A549 (cell line): ENCODE measurements around the gene BRD8. TPM values are rescaled to one million over a fixed set of nuclear protein-coding genes. Genes with fewer than 3 reads are reported as not detected.
A peak's percentile ranks its signal among the peaks of the same experiment; 100 is the strongest.

ENCODE experiments used
- ATAC-seq, 2 experiments: fragments of 200-7000 bp in 1 of 2; fragments of >200 bp in 1 of 2; cut with Nextera tagmentation in 1 of 2; cut with Tn5 transposase in 1 of 2; 3 replicates each; pipeline versions ENCODE4 v1.8.0 to v1.9.1; 2018 to 2020; ENCODE audit warnings: mild to moderate bottlenecking in 1 of 2, moderate library complexity in 1 of 2
- CTCF ChIA-PET: fragments of 300-600 bp; sonication (Branson Sonifier 250); formaldehyde crosslinking; extraction: SDS; loops from one replicate; lab custom pipeline; 2021; ENCODE audit warnings: antibody characterized with exemption, inconsistent platforms; lab: Yijun Ruan, JAX
- POLR2A ChIA-PET: fragments of 350-600 bp; formaldehyde crosslinking; extraction: SDS; loops from one replicate; lab custom pipeline; 2021; ENCODE audit warnings: antibody characterized with exemption, inconsistent platforms; lab: Yijun Ruan, JAX
- DNase-seq, 2 experiments: peaks; one replicate each; pipeline versions ENCODE4 v3.0.0 to v3.0.0-alpha.2; 2011 to 2016; ENCODE audit warnings: low read depth in 1 of 2, low spot score in 1 of 2
- FAIRE-seq: peaks from 2 replicates; lab custom pipeline; 2011; peaks lifted over from hg19 to GRCh38; lab: Jason Lieb, UNC
- H3K27ac ChIP-seq, 2 experiments: fragments of >200 bp; sonication (Bioruptor Twin); formaldehyde crosslinking; 3 replicates each; pipeline ENCODE4 v1.5.1; 2016 to 2017
- H3K4me1 ChIP-seq: fragments of >200 bp; sonication (Bioruptor Twin); formaldehyde crosslinking; 3 replicates; pipeline ENCODE4 v1.6.1; 2016
- H3K4me2 ChIP-seq: fragments of >200 bp; sonication (Bioruptor Twin); formaldehyde crosslinking; 3 replicates; pipeline ENCODE4 v1.6.1; 2016
- H3K4me3 ChIP-seq: fragments of >200 bp; sonication (Bioruptor Twin); formaldehyde crosslinking; 3 replicates; pipeline ENCODE4 v1.5.1; 2016
- H3K9me3 ChIP-seq: fragments of >200 bp; sonication (Bioruptor Twin); formaldehyde crosslinking; 3 replicates; pipeline ENCODE4 v1.6.1; 2016
- CEBPB ChIP-seq, 2 experiments: fragments of >200 bp in 1 of 2; sonication (Bioruptor Twin) in 1 of 2; formaldehyde crosslinking in 1 of 2; IDR thresholded peaks; 2 replicates each; pipeline ENCODE4 v1.6.1; 2012 to 2016
- CHD2 ChIP-seq: fragments of 150-350 bp; IDR thresholded peaks from 2 replicates; pipeline ENCODE4 v1.6.1; 2014; ENCODE audit warnings: low read length; ENCODE audit not compliant: partially characterized antibody
- CHD4 ChIP-seq: fragments of 200-600 bp; sonication (generic); IDR thresholded peaks from 2 replicates; pipeline ENCODE4 v1.6.1; 2016; ENCODE audit warnings: antibody characterized with exemption, mild to moderate bottlenecking, borderline replicate concordance
- CTCF ChIP-seq: fragments of >200 bp; sonication (Bioruptor Twin); formaldehyde crosslinking; IDR thresholded peaks from 3 replicates; pipeline ENCODE4 v1.5.1; 2016
- EHMT2 ChIP-seq: fragments of 200-600 bp; sonication (generic); IDR thresholded peaks from 2 replicates; pipeline ENCODE4 v1.6.1; 2016; ENCODE audit warnings: antibody characterized with exemption, low read depth, mild to moderate bottlenecking, moderate library complexity
- ESRRA ChIP-seq: fragments of 150-350 bp; IDR thresholded peaks from 2 replicates; pipeline ENCODE4 v1.6.1; 2014; ENCODE audit warnings: mild to moderate bottlenecking, low read length, borderline replicate concordance
- FOSL2 ChIP-seq, 2 experiments: fragments of 450-650 bp in 1 of 2; fragments of >200 bp in 1 of 2; sonication (Bioruptor Twin) in 1 of 2; formaldehyde crosslinking; IDR thresholded peaks; 2 replicates each; pipeline versions ENCODE4 v1.5.0 to v1.6.1; 2016 to 2020; ENCODE audit warnings: mild to moderate bottlenecking in 1 of 2, moderate library complexity in 1 of 2
- FOXS1 ChIP-seq: fragments of 250-450 bp; sonication (Bioruptor Pico); IDR thresholded peaks from 2 replicates; pipeline ENCODE4 v1.5.0; 2020; ENCODE audit warnings: mild to moderate bottlenecking, moderate library complexity
- GATA3 ChIP-seq: IDR thresholded peaks from 2 replicates; pipeline ENCODE4 v1.6.1; 2012; ENCODE audit warnings: borderline replicate concordance
- HOXB13 ChIP-seq: fragments of 250-450 bp; sonication (Bioruptor Pico); IDR thresholded peaks from 2 replicates; pipeline ENCODE4 v1.5.0; 2020; ENCODE audit warnings: low read depth, mild to moderate bottlenecking, moderate library complexity
- HOXB5 ChIP-seq: fragments of 250-450 bp; sonication (Bioruptor Pico); IDR thresholded peaks from 2 replicates; pipeline ENCODE4 v1.5.0; 2020; ENCODE audit warnings: mild to moderate bottlenecking, moderate library complexity
- JUN ChIP-seq, 2 experiments: fragments of >200 bp; sonication (Bioruptor Twin); formaldehyde crosslinking; IDR thresholded peaks; 2 replicates in 1 of 2; 3 replicates in 1 of 2; pipeline ENCODE4 v1.6.1; 2016 to 2017
- KDM5A ChIP-seq: fragments of 200-600 bp; sonication (generic); IDR thresholded peaks from 2 replicates; pipeline ENCODE4 v1.6.1; 2016; ENCODE audit warnings: antibody characterized with exemption, mild to moderate bottlenecking
- MAFK ChIP-seq: fragments of 450-650 bp; IDR thresholded peaks from 2 replicates; pipeline ENCODE4 v1.6.1; 2014; ENCODE audit not compliant: partially characterized antibody
- MAZ ChIP-seq: fragments of 150-350 bp; IDR thresholded peaks from 2 replicates; pipeline ENCODE4 v1.6.1; 2014; ENCODE audit warnings: antibody characterized with exemption, low read depth, low read length, borderline replicate concordance
- MYC ChIP-seq: IDR thresholded peaks from 2 replicates; pipeline ENCODE4 v1.6.1; 2012; ENCODE audit warnings: mild to moderate bottlenecking, inconsistent platforms, low read length, improper control_type of control experiment, borderline replicate concordance
- PHF8 ChIP-seq: fragments of 200-600 bp; sonication (generic); IDR thresholded peaks from 2 replicates; pipeline ENCODE4 v1.6.1; 2016; ENCODE audit warnings: low read depth, mild to moderate bottlenecking, antibody characterized with exemption, moderate library complexity, borderline replicate concordance
- RARB ChIP-seq: fragments of 250-450 bp; sonication (Bioruptor Pico); IDR thresholded peaks from 2 replicates; pipeline ENCODE4 v1.8.0; 2021; ENCODE audit warnings: mild to moderate bottlenecking, moderate library complexity
- RNF2 ChIP-seq: fragments of 200-600 bp; sonication (generic); IDR thresholded peaks from 2 replicates; pipeline ENCODE4 v1.6.1; 2016; ENCODE audit warnings: low read depth, mild to moderate bottlenecking, antibody characterized with exemption, moderate library complexity, borderline replicate concordance
- SREBF2 ChIP-seq: fragments of 450-650 bp; IDR thresholded peaks from 2 replicates; pipeline ENCODE4 v1.6.1; 2014; ENCODE audit warnings: mild to moderate bottlenecking, moderate library complexity
- TFCP2L1 ChIP-seq: fragments of 250-450 bp; sonication (Bioruptor Pico); IDR thresholded peaks from 2 replicates; pipeline ENCODE4 v1.5.0; 2021; ENCODE audit warnings: mild to moderate bottlenecking
- ZNF302 ChIP-seq: fragments of 250-450 bp; sonication (Bioruptor Pico); IDR thresholded peaks from 2 replicates; pipeline ENCODE4 v1.9.0; 2021; ENCODE audit warnings: inconsistent platforms, mild to moderate bottlenecking, moderate library complexity
- WGBS: methylation state at CpG from one replicate; pipeline ENCODE4 v1.1.6; 2017; ENCODE audit errors: missing lambda C conversion rate; 5-methylcytosine and 5-hydroxymethylcytosine counted together
- polyA plus RNA-seq, 4 experiments: library from polyadenylated mRNA; depleted of rRNA in 3 of 4; stranded (reverse); fragments of >200 nt; fragmentation: RNase III in 1 of 4; extraction: RNeasy Plus Mini Kit Qiagen cat#74134 plus additional on column Dnase treatment in 1 of 4; gene quantifications; 2 replicates in 3 of 4; 3 replicates in 1 of 4; pipeline ENCODE4 v1.2.3, GENCODE V29; 2011 to 2017
- TF ChIP-seq, protein P1 (sequence below): fragments of 250-450 bp; sonication (Bioruptor Pico); IDR thresholded peaks from 2 replicates; pipeline ENCODE4 v1.5.0; 2021; ENCODE audit warnings: mild to moderate bottlenecking, moderate library complexity, borderline replicate concordance

Gene BRD8
- polyA plus RNA-seq, 2 of the 4 experiments (the other 2 are of a cell fraction), result 65.7 to 85.8 TPM

DNA sequence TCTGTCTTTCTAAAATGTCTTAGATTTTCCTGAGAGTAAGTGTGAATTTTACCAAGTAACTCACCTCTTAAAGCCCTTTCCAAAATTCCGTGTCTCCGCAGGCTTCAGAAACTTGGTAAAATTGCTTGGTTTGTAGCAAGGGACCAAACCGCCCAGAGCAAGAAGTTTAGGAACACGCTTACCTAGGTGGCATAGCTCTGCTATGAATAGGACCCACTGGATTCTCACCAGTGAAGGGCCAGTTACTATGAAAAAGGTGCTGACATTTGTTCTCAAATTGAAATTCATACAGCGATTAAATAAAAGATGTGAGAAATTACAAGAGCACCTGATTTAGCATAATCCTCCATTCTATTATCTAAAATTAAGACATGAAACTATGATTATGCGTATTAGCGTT is 45.9 kb downstream of the BRD8 start:
- H3K4me3 ChIP-seq, result peak overlapping the region; percentile 52
- H3K27ac ChIP-seq, result peak overlapping the region; percentile 44 to 79; a peak in 4 of 6 replicates
- H3K4me2 ChIP-seq, result peak overlapping the region; percentile 70
- no peak for TF ChIP-seq SREBF2
- TF ChIP-seq, protein P1, sequence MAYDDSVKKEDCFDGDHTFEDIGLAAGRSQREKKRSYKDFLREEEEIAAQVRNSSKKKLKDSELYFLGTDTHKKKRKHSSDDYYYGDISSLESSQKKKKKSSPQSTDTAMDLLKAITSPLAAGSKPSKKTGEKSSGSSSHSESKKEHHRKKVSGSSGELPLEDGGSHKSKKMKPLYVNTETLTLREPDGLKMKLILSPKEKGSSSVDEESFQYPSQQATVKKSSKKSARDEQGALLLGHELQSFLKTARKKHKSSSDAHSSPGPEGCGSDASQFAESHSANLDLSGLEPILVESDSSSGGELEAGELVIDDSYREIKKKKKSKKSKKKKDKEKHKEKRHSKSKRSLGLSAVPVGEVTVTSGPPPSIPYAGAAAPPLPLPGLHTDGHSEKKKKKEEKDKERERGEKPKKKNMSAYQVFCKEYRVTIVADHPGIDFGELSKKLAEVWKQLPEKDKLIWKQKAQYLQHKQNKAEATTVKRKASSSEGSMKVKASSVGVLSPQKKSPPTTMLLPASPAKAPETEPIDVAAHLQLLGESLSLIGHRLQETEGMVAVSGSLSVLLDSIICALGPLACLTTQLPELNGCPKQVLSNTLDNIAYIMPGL (CRISPR knock-in tag), result no peak
- TF ChIP-seq GATA3, result no peak
- TF ChIP-seq KDM5A, result no peak
- TF ChIP-seq RNF2, result no peak
- TF ChIP-seq FOXS1 (CRISPR knock-in tag), result no peak
- no peak for TF ChIP-seq HOXB13 (CRISPR knock-in tag)
- no peak for TF ChIP-seq FOSL2 (IDR thresholded peaks at IDR 0.05)
- TF ChIP-seq FOSL2 (CRISPR knock-in tag; IDR thresholded peaks at IDR 0.05), result no peak
- TF ChIP-seq PHF8, result no peak
- TF ChIP-seq CHD2, result no peak
- WGBS, result 76% methylated on average over 7 of the region's 7 CpGs
- no peaks in the 10 kb centered on the region for H3K9me3 ChIP-seq
- DNase-seq (no peak), ATAC-seq (peak; percentile 50 to 65; a peak in 2 of 6 replicates), FAIRE-seq (no peak)
- ChIA-PET CTCF (interaction anchor here (0.6 to 13.4 kb wide), 31 partner anchors 8 to 921 kb away, joined by 3 to 291 read pairs (median 7); partner anchors contain the start of genes FAM13B, PKD2L2 and WNT8A), POLR2A (interaction anchor here (0.7 to 1.5 kb wide), 3 partner anchors 55 to 206 kb away, joined by 3 to 5 read pairs (median 3); partner anchors contain the start of gene FAM53C)
- 0 out of 3 replicates have a peak, but pooled peaks cover 9% of the 10 kb centered on the region for H3K4me1 ChIP-seq

- no peak for ATAC-seq
- TF ChIP-seq CEBPB (IDR thresholded peaks at IDR 0.05), result no peak
- TF ChIP-seq PHF8, result no peak
- TF ChIP-seq RARB (CRISPR knock-in tag), result no peak
- TF ChIP-seq ZNF302 (CRISPR knock-in tag), result no peak
- no peak for TF ChIP-seq MAFK
- no peak for TF ChIP-seq GATA3
- no peak for TF ChIP-seq CTCF
- TF ChIP-seq ESRRA, result no peak
- TF ChIP-seq JUN (IDR thresholded peaks at IDR 0.05), result no peak
- TF ChIP-seq EHMT2, result no peak
- no peak for TF ChIP-seq MAZ
- no peak for TF ChIP-seq CHD4
- no peak for TF ChIP-seq HOXB5 (CRISPR knock-in tag)
- TF ChIP-seq TFCP2L1 (CRISPR knock-in tag), result no peak
- TF ChIP-seq CHD2, result no peak
- TF ChIP-seq MYC, result no peak
- no peak for DNase-seq
- ChIA-PET POLR2A (no interaction called here), CTCF (interaction anchor here (1.2 to 13.4 kb wide), 4 partner anchors 30 to 350 kb away, joined by 3 to 291 read pairs (median 12); partner anchors contain the start of gene WNT8A)
- Histone ChIP-seq H3K4me1 (0 out of 3 replicates have a peak, but pooled peaks cover 9% of the 10 kb centered on the region), H3K9me3 (no peaks in the 10 kb centered on the region), H3K27ac (no peak overlapping the region), H3K4me3 (no peak overlapping the region), H3K4me2 (no peak overlapping the region)
- WGBS, result 86% methylated on average over 6 of the region's 6 CpGs
- no peak for FAIRE-seq
These were observed 49.1 kb downstream of the BRD8 start for GRCh38 chr5:138129347-138129746.
